Hepatic stellate cell (primary cell): ENCODE data around the gene PDC.
A peak's percentile ranks its signal among the peaks of the same experiment; 100 is the strongest.
"Not testable (repeated sequence)": the region's sequence is repeated elsewhere in the genome, so short reads cannot be mapped to it uniquely, and the experiment has no call there.

Source experiments
- DNase-seq: peaks from one replicate; pipeline ENCODE4 v3.0.0; 2011; ENCODE audit warnings: low spot score

The PDC gene

GRCh38 chr1:186465491-186465890 lies 4.6 kb upstream of the PDC start:
- not testable (repeated sequence) for DNase-seq

GRCh38 chr1:186463926-186464325 lies 3.0 kb upstream of the PDC start:
- no peak for DNase-seq

GRCh38 chr1:186463511-186463910 lies 2.6 kb upstream of the PDC start:
- DNase-seq, result no peak

GRCh38 chr1:186459161-186459560 lies 1.8 kb downstream of the PDC start:
- not testable (repeated sequence) for DNase-seq

GRCh38 chr1:186456729-186457255 lies 4.1 kb downstream of the PDC start:
- no peak for DNase-seq

- no peak for DNase-seq
Observed at GRCh38 chr1:186454981-186455380, 5.9 kb downstream of the PDC start.

GRCh38 chr1:186446152-186446551 lies 14.8 kb downstream of the PDC start:
- no peak for DNase-seq

GRCh38 chr1:186443638-186444037 lies 17.3 kb downstream of the PDC start:
- DNase-seq, result no peak

- DNase-seq, result no peak
Observed at GRCh38 chr1:186442651-186443375, 18.1 kb downstream of the PDC start.

GRCh38 chr1:186440584-186440983 lies 20.3 kb downstream of the PDC start:
- DNase-seq, result no peak

- DNase-seq, result no peak
Observed at GRCh38 chr1:186438567-186438966, 22.3 kb downstream of the PDC start.

GRCh38 chr1:186435336-186435735 lies 25.6 kb downstream of the PDC start:
- no peak for DNase-seq

GRCh38 chr1:186429017-186429416 lies 31.9 kb downstream of the PDC start:
- DNase-seq, result no peak

GRCh38 chr1:186426118-186426517 lies 34.8 kb downstream of the PDC start:
- DNase-seq, result no peak

- no peak for DNase-seq
Observed at GRCh38 chr1:186424539-186424938, 36.4 kb downstream of the PDC start.

- no peak for DNase-seq
Observed at GRCh38 chr1:186421446-186421845, 39.5 kb downstream of the PDC start.

- DNase-seq, result peak; percentile 2
Observed at GRCh38 chr1:186420923-186421322, 40.0 kb downstream of the PDC start.

GRCh38 chr1:186420311-186420710 lies 40.6 kb downstream of the PDC start:
- peak; percentile 1 for DNase-seq

- DNase-seq, result no peak
Observed at GRCh38 chr1:186418503-186418902, 42.4 kb downstream of the PDC start.

GRCh38 chr1:186413319-186413718 lies 47.6 kb downstream of the PDC start:
- no peak for DNase-seq

GRCh38 chr1:186409091-186409490 lies 51.8 kb downstream of the PDC start:
- no peak for DNase-seq

GRCh38 chr1:186404454-186405051 lies 56.4 kb downstream of the PDC start:
- DNase-seq, result peak; percentile 30

GRCh38 chr1:186403632-186404031 lies 57.3 kb downstream of the PDC start:
- no peak for DNase-seq

- DNase-seq, result not testable (repeated sequence)
Observed at GRCh38 chr1:186401446-186401845, 59.5 kb downstream of the PDC start.
